Liver (tissue), 9 donors: Measurements from ENCODE around the gene VDR. TPM values are rescaled to one million over a fixed set of nuclear protein-coding genes. Genes with fewer than 3 reads are reported as not detected.
A peak's percentile ranks its signal among the peaks of the same experiment; 100 is the strongest.

Experiments
- DNase-seq: peaks from one replicate; pipeline ENCODE4 v3.0.0-alpha.2; 2017; ENCODE audit warnings: low spot score
- H3K27ac ChIP-seq, 2 donors: one replicate each; pipeline ENCODE4 v1.7.0; 2013; ENCODE audit warnings: inconsistent platforms in 2 of 2, low read length in 2 of 2, control low read depth in 1 of 2, low read depth in 1 of 2, mild to moderate bottlenecking in 1 of 2
- H3K27me3 ChIP-seq, 4 donors: one replicate each; pipeline versions ENCODE4 v1.6.1 to v1.7.0; 2013; ENCODE audit warnings: low read length in 3 of 4, inconsistent platforms in 1 of 4, mild to moderate bottlenecking in 1 of 4, moderate library complexity in 1 of 4; ENCODE audit not compliant: control insufficient read depth in 4 of 4, insufficient read depth in 4 of 4
- H3K36me3 ChIP-seq, 4 donors: one replicate each; pipeline versions ENCODE4 v1.6.1 to v1.7.0; 2013; ENCODE audit warnings: low read length in 3 of 4, mild to moderate bottlenecking in 3 of 4, low read depth in 1 of 4, moderate library complexity in 1 of 4; ENCODE audit not compliant: control insufficient read depth in 4 of 4, insufficient read depth in 3 of 4
- H3K4me1 ChIP-seq, 4 donors: one replicate each; pipeline versions ENCODE4 v1.6.1 to v1.7.0; 2013; ENCODE audit warnings: low read length in 3 of 4, mild to moderate bottlenecking in 3 of 4, moderate library complexity in 1 of 4; ENCODE audit not compliant: control insufficient read depth in 4 of 4, insufficient read depth in 4 of 4
- H3K4me3 ChIP-seq, 3 donors: one replicate each; pipeline versions ENCODE4 v1.6.1 to v1.7.0; 2013; ENCODE audit warnings: low read length in 3 of 3, control low read depth in 1 of 3, low read depth in 1 of 3, mild to moderate bottlenecking in 1 of 3
- H3K9ac ChIP-seq, 2 donors: one replicate each; pipeline ENCODE4 v1.7.0; 2013; ENCODE audit warnings: low read length in 2 of 2, mild to moderate bottlenecking in 2 of 2, moderate library complexity in 2 of 2, control low read depth in 1 of 2, low read depth in 1 of 2
- H3K9me3 ChIP-seq, 4 donors: one replicate each; pipeline versions ENCODE4 v1.6.1 to v1.7.0; 2013; ENCODE audit warnings: low read length in 3 of 4; ENCODE audit not compliant: control insufficient read depth in 4 of 4
- ATF3 ChIP-seq: IDR thresholded peaks from 2 replicates; pipeline ENCODE4 v1.6.1; 2016; ENCODE audit warnings: antibody characterized with exemption
- CTCF ChIP-seq: fragments of 150-350 bp; IDR thresholded peaks from 2 replicates; pipeline ENCODE4 v1.5.1; 2017; ENCODE audit warnings: improper control_type of control experiment, low read depth, low read length; ENCODE audit not compliant: missing input control
- FOXA1 ChIP-seq: IDR thresholded peaks from 2 replicates; pipeline ENCODE4 v1.6.1; 2016; ENCODE audit warnings: antibody characterized with exemption
- FOXA2 ChIP-seq: IDR thresholded peaks from 2 replicates; pipeline ENCODE4 v1.6.1; 2016; ENCODE audit warnings: antibody characterized with exemption
- GABPA ChIP-seq, 2 donors: IDR thresholded peaks in 1 of 2; conservative IDR thresholded peaks in 1 of 2; 2 replicates each; pipeline ENCODE4 v1.6.1; 2016; ENCODE audit warnings: antibody characterized with exemption in 2 of 2, mild to moderate bottlenecking in 1 of 2, moderate library complexity in 1 of 2
- HNF4A ChIP-seq, 2 donors: conservative IDR thresholded peaks; 2 replicates each; pipeline ENCODE4 v1.6.1; 2016; ENCODE audit warnings: antibody characterized with exemption in 2 of 2, mild to moderate bottlenecking in 2 of 2
- HNF4G ChIP-seq: IDR thresholded peaks from 2 replicates; pipeline ENCODE4 v1.6.1; 2016; ENCODE audit warnings: antibody characterized with exemption
- JUND ChIP-seq, 2 donors: IDR thresholded peaks; 2 replicates each; pipeline ENCODE4 v1.6.1; 2016; ENCODE audit warnings: antibody characterized with exemption in 2 of 2
- MAX ChIP-seq: IDR thresholded peaks from 2 replicates; pipeline ENCODE4 v1.6.1; 2016; ENCODE audit warnings: antibody characterized with exemption
- NR2F2 ChIP-seq: IDR thresholded peaks from 2 replicates; pipeline ENCODE4 v1.6.1; 2016; ENCODE audit warnings: antibody characterized with exemption
- RAD21 ChIP-seq, 2 donors: IDR thresholded peaks; 2 replicates each; pipeline ENCODE4 v1.6.1; 2016; ENCODE audit warnings: antibody characterized with exemption in 2 of 2, mild to moderate bottlenecking in 2 of 2
- REST ChIP-seq: IDR thresholded peaks from 2 replicates; pipeline ENCODE4 v1.6.1; 2016; ENCODE audit warnings: antibody characterized with exemption, mild to moderate bottlenecking
- SP1 ChIP-seq: IDR thresholded peaks from 2 replicates; pipeline ENCODE4 v1.6.1; 2018; ENCODE audit warnings: antibody characterized with exemption, mild to moderate bottlenecking
- TAF1 ChIP-seq: conservative IDR thresholded peaks from 2 replicates; pipeline ENCODE4 v1.6.1; 2016; ENCODE audit warnings: antibody characterized with exemption, mild to moderate bottlenecking
- YY1 ChIP-seq: IDR thresholded peaks from 2 replicates; pipeline ENCODE4 v1.6.1; 2016; ENCODE audit warnings: antibody characterized with exemption, mild to moderate bottlenecking
- WGBS: extraction: QIAGEN DNeasy Blood & Tissue Kit; methylation state at CpG from one replicate; pipeline ENCODE4 v1.1.7; 2013; 5-methylcytosine and 5-hydroxymethylcytosine counted together
- polyA plus RNA-seq, 2 donors: library from polyadenylated mRNA; stranded (reverse) in 1 of 2; unstranded in 1 of 2; fragments of 200-250 nt in 1 of 2; fragments of >200 nt in 1 of 2; fragmentation: Nextera tagmentation in 1 of 2; extraction: Ambion mirVana in 1 of 2; gene quantifications; one replicate each; pipeline versions ENCODE4 v1.2.1 to v1.2.3, GENCODE V29; 2013 to 2015
- total RNA-seq, 2 donors: library from RNA; depleted of rRNA; stranded (reverse); fragments of >200 nt; gene quantifications; one replicate each; pipeline ENCODE4 v1.2.3, GENCODE V29; 2014
- donor health status: healthy.
- donor health status: healthy.
- donor health status: healthy.
- donor health status: healthy.
- donor health status: healthy.

Gene VDR
- total RNA-seq = under 1 TPM; 0.25 to 0.42 TPM
- polyA plus RNA-seq = under 1 TPM; 0.28 to 0.47 TPM

GRCh38 chr12:47904713-47905709 lies at the start of gene VDR:
TSS of gene VDR (minus strand) at chr12:47904994. CDS start at chr12:47879113, 25,881 bp downstream.
- no peaks in the 10 kb centered on the region for H3K27me3 ChIP-seq
- no peak for TF ChIP-seq FOXA2
- TF ChIP-seq RAD21 (IDR thresholded peaks at IDR 0.05) = peak; percentile 49 to 53
- no peak for TF ChIP-seq ATF3
- peak; percentile 21 for TF ChIP-seq CTCF
- no peak for TF ChIP-seq TAF1
- peak; percentile 44 for TF ChIP-seq YY1
- TF ChIP-seq JUND (IDR thresholded peaks at IDR 0.05) = no peak
- H3K9me3 ChIP-seq = no peaks in the 10 kb centered on the region
- WGBS = 1% methylated on average over 79 of the region's 79 CpGs
- peak within 1 kb of the TSS; percentile 36 to 54 for H3K9ac ChIP-seq
- H3K36me3 ChIP-seq = no peaks in the 10 kb centered on the region
- H3K4me3 ChIP-seq = peak within 1 kb of the TSS; percentile 57 to 81 (median 70)
- no peak within 1 kb of the TSS for H3K27ac ChIP-seq
- peak; percentile 94 for DNase-seq
- H3K4me1 ChIP-seq = peaks cover 4 to 17% (median 10%) of the 10 kb centered on the region in 4 donors

- Histone ChIP-seq H3K27ac (no peak overlapping the region), H3K4me1 (peaks cover 2 to 13% (median 11%) of the 10 kb centered on the region in 4 donors), H3K27me3 (no peaks in the 10 kb centered on the region), H3K36me3 (no peaks in the 10 kb centered on the region), H3K4me3 (no peak overlapping the region), H3K9ac (no peak overlapping the region), H3K9me3 (no peaks in the 10 kb centered on the region)
- no peak for TF ChIP-seq FOXA1
- DNase-seq = no peak
- 90% methylated on average over 8 of the region's 8 CpGs for WGBS
Measured at GRCh38 chr12:47954058-47954457, 49.3 kb upstream of the VDR start.

GRCh38 chr12:47950856-47951468 lies 46.2 kb upstream of the VDR start:
- no peak overlapping the region for H3K9ac ChIP-seq
- TF ChIP-seq SP1 (no peak), HNF4A (conservative IDR thresholded peaks at IDR 0.05) (no peak), GABPA (IDR thresholded peaks at IDR 0.05 in 1 of 2, conservative IDR thresholded peaks at IDR 0.05 in 1 of 2) (no peak), YY1 (no peak), RAD21 (IDR thresholded peaks at IDR 0.05) (no peak), CTCF (no peak), FOXA1 (no peak), TAF1 (no peak), JUND (IDR thresholded peaks at IDR 0.05) (no peak), REST (no peak), MAX (no peak), HNF4G (no peak), NR2F2 (no peak)
- 87% methylated on average over 8 of the region's 8 CpGs for WGBS
- H3K9me3 ChIP-seq = no peaks in the 10 kb centered on the region
- no peak overlapping the region for H3K27ac ChIP-seq
- no peaks in the 10 kb centered on the region for H3K27me3 ChIP-seq
- no peak for DNase-seq
- H3K4me1 ChIP-seq = peaks cover 2 to 18% (median 13%) of the 10 kb centered on the region in 4 donors
- no peaks in the 10 kb centered on the region for H3K36me3 ChIP-seq
- H3K4me3 ChIP-seq = no peak overlapping the region
